ENCODE data around the gene ST6GAL2. TPM values are rescaled to one million over a fixed set of nuclear protein-coding genes. Genes with fewer than 3 reads are reported as not detected.

Gene ST6GAL2
- total and polyA plus RNA-seq, 2 of the 8 experiments (the other 6 are each of a cell fraction or from before 2014, with no cell fraction given) = 2.7 to 17.5 TPM

DNA sequence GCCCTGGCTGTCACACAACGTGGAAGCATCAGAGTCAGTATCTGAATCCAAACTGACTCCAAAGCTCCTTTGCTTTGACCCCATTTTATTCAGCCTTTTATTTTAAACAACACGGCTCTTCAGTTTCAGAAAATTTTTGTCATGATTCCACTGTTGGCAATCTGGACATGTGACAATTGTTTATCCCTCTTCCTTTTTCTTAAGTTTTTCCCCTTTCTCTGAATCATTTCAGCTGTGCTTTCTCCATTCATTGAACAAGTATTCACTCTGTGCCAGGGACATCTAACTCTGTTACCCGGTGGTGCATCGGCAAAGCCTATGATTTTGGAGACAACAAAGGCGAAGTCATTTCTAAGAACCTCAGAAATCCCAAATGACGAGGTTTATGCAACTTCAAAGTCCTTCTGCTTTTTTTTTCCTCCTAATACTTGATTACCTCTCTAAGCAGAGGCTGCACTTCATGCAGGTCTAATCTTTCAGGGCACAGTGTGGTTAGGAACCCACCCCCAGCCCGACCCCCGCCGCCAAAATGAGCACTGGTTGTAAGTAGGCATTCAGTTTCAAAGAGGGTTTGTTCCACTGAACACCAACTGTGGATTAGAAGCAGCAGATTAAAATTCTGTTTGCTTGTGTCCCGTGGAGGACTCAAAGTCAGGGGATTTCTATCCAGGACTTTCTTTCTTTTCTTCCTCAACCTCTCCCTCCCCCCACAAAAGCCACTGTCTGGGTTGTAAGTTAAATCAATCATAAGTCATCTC is 18.6 kb downstream of the ST6GAL2 start:
- Histone ChIP-seq H2BK20ac (ENCODE audit: low read length) (no peak overlapping the region), H3K4ac (replicated peaks; ENCODE audit: insufficient read length, low read depth, low read length) (no peak overlapping the region), H3K27me3 (replicated peaks in 1 of 4; ENCODE audit: control insufficient read depth in 3 of 4, extremely low read depth in 1 of 4, insufficient read depth in 3 of 4, low read length in 3 of 4) (peaks cover 0 to 1% (median 0%) of the 10 kb centered on the region in 4 experiments; a peak in 1 of 7 replicates), H3K9me3 (ENCODE audit: insufficient read depth in 2 of 2, low read depth in 1 of 2, low read length in 1 of 2) (no peaks in the 10 kb centered on the region), H3K36me3 (ENCODE audit: control insufficient read depth in 2 of 4, insufficient read depth in 4 of 4, low read length in 3 of 4) (no peaks in the 10 kb centered on the region), H3K79me2 (ENCODE audit: control insufficient read depth in 1 of 2, insufficient read depth in 2 of 2, low read length in 2 of 2) (peaks cover 0 to 23% of the 10 kb centered on the region in 2 experiments; a peak in 2 of 4 replicates), H3K23me2 (ENCODE audit: low read depth, low read length) (no peaks in the 10 kb centered on the region), H2BK15ac (ENCODE audit: low read length) (no peak overlapping the region), H4K91ac (replicated peaks; ENCODE audit: insufficient read length, low read length) (no peak overlapping the region), H3K18ac (ENCODE audit: extremely low read depth, low read length) (no peak overlapping the region), H4K8ac (ENCODE audit: extremely low read depth, insufficient read depth, low read length) (no peak overlapping the region), H4K20me1 (replicated peaks in 1 of 2; ENCODE audit: control insufficient read depth in 1 of 2, insufficient read depth in 2 of 2, low read length in 2 of 2) (peaks cover 5 to 7% of the 10 kb centered on the region in 2 experiments), H3K23ac (ENCODE audit: insufficient read length) (no peak overlapping the region), H3K4me1 (replicated peaks in 1 of 4; ENCODE audit: control insufficient read depth in 3 of 4, insufficient read depth in 4 of 4, low read length in 3 of 4) (peaks cover 0 to 10% (median 6%) of the 10 kb centered on the region in 4 experiments; a peak in 4 of 7 replicates), H4K5ac (ENCODE audit: insufficient read length, low read depth, low read length) (no peak overlapping the region), H2BK12ac (ENCODE audit: low read depth, low read length) (no peak overlapping the region), H3K79me1 (ENCODE audit: low read depth, low read length) (no peaks in the 10 kb centered on the region), H2BK5ac (ENCODE audit: low read depth, low read length) (no peak overlapping the region), H2BK120ac (replicated peaks; ENCODE audit: low read depth, low read length) (no peak overlapping the region), H2AK5ac (ENCODE audit: low read depth, low read length) (no peak overlapping the region), H3K56ac (replicated peaks; ENCODE audit: insufficient read length, low read depth, low read length) (no peak overlapping the region), H3K4me2 (ENCODE audit: insufficient read depth in 1 of 2, low read depth in 2 of 2, low read length in 2 of 2) (no peak overlapping the region), H3K27ac (ENCODE audit: low read depth, low read length) (no peak overlapping the region), H3K14ac (ENCODE audit: insufficient read length) (no peak overlapping the region), H3K4me3 (ENCODE audit: extremely low read depth in 1 of 4, insufficient read depth in 2 of 4, low read depth in 3 of 4, low read length in 4 of 4) (no peak overlapping the region), H2AFZ (ENCODE audit: low read length) (no peak overlapping the region), H3K9ac (replicated peaks in 1 of 4; ENCODE audit: extremely low read depth in 1 of 4, low read depth in 3 of 4, low read length in 3 of 4) (no peak overlapping the region)
- 90% methylated on average over 10 of the region's 10 CpGs; no CpG with 5 or more reads in 1 of the 2 experiments for whole genome bisulfite sequencing, 2 experiments (ENCODE audit: extremely low coverage in 1 of 2, insufficient coverage in 1 of 2, insufficient read length in 1 of 2, insufficient replicate concordance in 2 of 2, low coverage in 1 of 2, low lambda C conversion rate in 2 of 2, missing lambda C conversion rate in 1 of 2)
- CTCF ChIA-PET (ENCODE audit: partially characterized antibody) = interaction anchor here (1.0 to 1.2 kb wide), 2 partner anchors 7 to 59 kb away, joined by 3 read pairs; no protein-coding TSS in a partner anchor
- DNase-seq (ENCODE audit: low read depth in 1 of 2, low spot score in 2 of 2) (no peak), FAIRE-seq (no peak)
- POLR2A ChIA-PET (ENCODE audit: partially characterized antibody) = no interaction called here
- TF ChIP-seq, protein P1, sequence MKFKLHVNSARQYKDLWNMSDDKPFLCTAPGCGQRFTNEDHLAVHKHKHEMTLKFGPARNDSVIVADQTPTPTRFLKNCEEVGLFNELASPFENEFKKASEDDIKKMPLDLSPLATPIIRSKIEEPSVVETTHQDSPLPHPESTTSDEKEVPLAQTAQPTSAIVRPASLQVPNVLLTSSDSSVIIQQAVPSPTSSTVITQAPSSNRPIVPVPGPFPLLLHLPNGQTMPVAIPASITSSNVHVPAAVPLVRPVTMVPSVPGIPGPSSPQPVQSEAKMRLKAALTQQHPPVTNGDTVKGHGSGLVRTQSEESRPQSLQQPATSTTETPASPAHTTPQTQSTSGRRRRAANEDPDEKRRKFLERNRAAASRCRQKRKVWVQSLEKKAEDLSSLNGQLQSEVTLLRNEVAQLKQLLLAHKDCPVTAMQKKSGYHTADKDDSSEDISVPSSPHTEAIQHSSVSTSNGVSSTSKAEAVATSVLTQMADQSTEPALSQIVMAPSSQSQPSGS (IDR thresholded peaks at IDR 0.05; ENCODE audit: low read length) = no peak
- TF ChIP-seq, protein P2, sequence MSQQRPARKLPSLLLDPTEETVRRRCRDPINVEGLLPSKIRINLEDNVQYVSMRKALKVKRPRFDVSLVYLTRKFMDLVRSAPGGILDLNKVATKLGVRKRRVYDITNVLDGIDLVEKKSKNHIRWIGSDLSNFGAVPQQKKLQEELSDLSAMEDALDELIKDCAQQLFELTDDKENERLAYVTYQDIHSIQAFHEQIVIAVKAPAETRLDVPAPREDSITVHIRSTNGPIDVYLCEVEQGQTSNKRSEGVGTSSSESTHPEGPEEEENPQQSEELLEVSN (IDR thresholded peaks at IDR 0.05) = no peak
- TF ChIP-seq RBBP5 (IDR thresholded peaks at IDR 0.05; ENCODE audit: borderline replicate concordance, low read depth, low read length) = no peak
- no peak for TF ChIP-seq FOSL1 (IDR thresholded peaks at IDR 0.05; ENCODE audit: insufficient read depth, low read depth, low read length)
- no peak for TF ChIP-seq CREB1 (IDR thresholded peaks at IDR 0.05)
- no peak for TF ChIP-seq SUZ12 (IDR thresholded peaks at IDR 0.05; ENCODE audit: low read length)
- TF ChIP-seq NANOG (IDR thresholded peaks at IDR 0.05; ENCODE audit: insufficient read depth, low read depth, low read length, poor library complexity, severe bottlenecking) = no peak
- TF ChIP-seq ASH2L (IDR thresholded peaks at IDR 0.05; ENCODE audit: low read length) = no peak
- no peak for TF ChIP-seq POLR2AphosphoS5 (IDR thresholded peaks at IDR 0.05; ENCODE audit: low read depth, low read length)
- TF ChIP-seq TAF7 (optimal IDR thresholded peaks at IDR 0.05; ENCODE audit: borderline replicate concordance, low read depth, low read length) = no peak

Data from H1 (cell line).